ENCODE data around the gene CACNB4.

- no peak for TF ChIP-seq BHLHE40 (IDR thresholded peaks at IDR 0.05; ENCODE audit: borderline replicate concordance in 1 of 2, low read depth in 2 of 2, low read length in 1 of 2)
- TF ChIP-seq MAX (IDR thresholded peaks at IDR 0.05; ENCODE audit: low read depth, low read length) = no peak
- no peak for TF ChIP-seq POLR2A (IDR thresholded peaks at IDR 0.05; ENCODE audit: low read depth, low read length)
- no peak for TF ChIP-seq CHD4 (IDR thresholded peaks at IDR 0.05)
- TF ChIP-seq EZH2 (IDR thresholded peaks at IDR 0.05; ENCODE audit: borderline replicate concordance, control insufficient read depth, low read depth, low read length) = no peak
- no peak for TF ChIP-seq SP1 (IDR thresholded peaks at IDR 0.05; ENCODE audit: low read depth, low read length)
- no peak for TF ChIP-seq CTCF (IDR thresholded peaks at IDR 0.05 in 2 of 3, conservative IDR thresholded peaks at IDR 0.05 in 1 of 3; ENCODE audit: control insufficient read depth in 2 of 3, extremely low read depth in 1 of 3, insufficient read depth in 1 of 3, low read depth in 3 of 3, low read length in 3 of 3)
- no peak for TF ChIP-seq ESRRA (IDR thresholded peaks at IDR 0.05; ENCODE audit: low read length)
- TF ChIP-seq ZNF274 (IDR thresholded peaks at IDR 0.05; ENCODE audit: insufficient read depth, insufficient read length) = no peak
Measured at GRCh38 chr2:151995161-151995557, 103.7 kb downstream of the CACNB4 start.
